Coronary artery (tissue), 2 donors: ENCODE measurements around the gene COL11A1.
A peak's percentile ranks its signal among the peaks of the same experiment; 100 is the strongest.

Experiments used
- DNase-seq: peaks from one replicate; pipeline ENCODE4 v3.0.0-alpha.2; 2017; ENCODE audit warnings: low spot score
- H3K27ac ChIP-seq, 2 donors: fragments of 200-600 bp; sonication (generic); one replicate each; pipeline ENCODE4 v1.5.1; 2016 to 2019
- H3K4me3 ChIP-seq: fragments of 200-600 bp; sonication (generic); 2 replicates; pipeline ENCODE4 v1.5.1; 2016; ENCODE audit warnings: mild to moderate bottlenecking, moderate library complexity
- CTCF ChIP-seq: fragments of 200-600 bp; sonication (generic); IDR thresholded peaks from one replicate; pipeline ENCODE4 v1.5.1; 2019; ENCODE audit warnings: antibody characterized with exemption

The COL11A1 gene

GRCh38 chr1:103108376-103109150, at the start of gene COL11A1:
TSS of gene COL11A1 (minus strand) at chr1:103108522. CDS start at chr1:103108178, 344 bp downstream.
- no peak for DNase-seq
- Histone ChIP-seq H3K27ac (no peak within 1 kb of the TSS), H3K4me3 (peak within 1 kb of the TSS; percentile 69)
- TF ChIP-seq CTCF = no peak

DNA sequence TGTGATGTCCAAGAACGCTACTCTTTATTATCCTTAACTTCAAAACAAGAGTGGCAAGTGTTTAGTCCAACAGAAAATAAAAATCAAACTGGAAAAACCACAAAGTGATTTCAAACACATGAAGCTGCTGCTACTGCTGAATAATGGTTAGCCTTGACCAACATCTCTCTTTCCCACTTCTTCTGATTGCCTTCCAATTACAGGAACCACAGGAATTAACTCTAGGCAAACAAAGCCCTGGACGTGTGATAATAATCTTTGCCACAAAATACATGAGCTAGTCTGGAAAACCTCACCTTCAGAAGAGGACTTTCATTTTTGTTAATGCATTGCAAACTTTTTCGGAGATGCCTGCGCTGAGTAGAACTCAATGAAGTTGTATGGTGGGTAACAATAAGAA, 48.6 kb upstream of the COL11A1 start:
- TF ChIP-seq CTCF = no peak
- H3K4me3 ChIP-seq = no peak overlapping the region
- DNase-seq = no peak
- no peak overlapping the region for H3K27ac ChIP-seq

- no peak overlapping the region for H3K4me3 ChIP-seq
- TF ChIP-seq CTCF = no peak
- DNase-seq = no peak
- H3K27ac ChIP-seq = no peak overlapping the region
Measured at GRCh38 chr1:103146166-103146565, 37.8 kb upstream of the COL11A1 start.

DNA sequence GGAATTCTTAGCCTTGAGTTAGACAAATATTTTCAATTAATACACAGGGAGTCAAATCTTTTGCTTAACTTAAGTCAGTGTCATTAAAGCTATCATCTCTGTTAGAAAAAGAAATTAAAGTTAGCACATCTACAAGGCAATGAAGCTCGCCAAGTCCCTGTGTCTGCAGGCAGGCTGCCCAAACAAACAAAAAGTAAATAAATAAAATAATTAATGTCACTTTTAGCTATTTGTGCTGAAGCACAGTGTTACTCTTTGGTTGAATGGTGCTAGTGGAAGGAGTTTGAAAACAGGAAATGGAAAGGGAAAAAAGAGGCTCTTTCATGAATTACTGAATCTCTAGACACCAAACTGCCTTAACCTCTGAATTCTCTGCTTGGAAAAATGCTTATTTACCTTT, 37.1 kb upstream of the COL11A1 start:
- no peak for TF ChIP-seq CTCF
- no peak for DNase-seq
- H3K4me3 ChIP-seq = no peak overlapping the region
- H3K27ac ChIP-seq = no peak overlapping the region

GRCh38 chr1:103144681-103145080, 36.4 kb upstream of the COL11A1 start:
- TF ChIP-seq CTCF = no peak
- no peak for DNase-seq
- H3K4me3 ChIP-seq = no peak overlapping the region
- H3K27ac ChIP-seq = no peak overlapping the region

DNA sequence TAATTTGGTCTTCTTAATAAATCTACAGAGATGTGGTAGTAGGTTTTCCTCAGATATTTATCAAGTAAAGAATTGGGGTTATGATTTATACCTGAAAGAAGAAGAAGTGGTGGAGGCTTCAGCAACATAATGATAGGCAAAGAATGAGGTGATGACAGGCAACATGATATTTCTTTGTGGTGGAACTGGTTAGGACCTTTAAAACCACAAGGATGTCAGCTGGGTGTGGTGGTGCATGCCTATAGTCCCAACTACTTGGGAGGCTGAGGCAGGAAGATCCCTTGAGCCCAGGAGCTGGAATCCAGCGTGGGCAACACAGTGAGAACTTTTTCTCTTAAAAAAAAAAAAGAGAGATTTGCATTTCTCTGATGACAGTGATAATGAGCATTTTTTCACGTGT, 34.1 kb upstream of the COL11A1 start:
- H3K27ac ChIP-seq = no peak overlapping the region
- TF ChIP-seq CTCF = no peak
- no peak overlapping the region for H3K4me3 ChIP-seq
- DNase-seq = no peak

GRCh38 chr1:103129796-103130195, 21.5 kb upstream of the COL11A1 start:
- no peak for DNase-seq
- no peak for TF ChIP-seq CTCF
- Histone ChIP-seq H3K27ac (no peak overlapping the region), H3K4me3 (no peak overlapping the region)
